OCI-LY7 (cell line): Measurements from ENCODE around the gene TPST2. TPM values are rescaled to one million over a fixed set of nuclear protein-coding genes. Genes with fewer than 3 reads are reported as not detected.
A peak's percentile ranks its signal among the peaks of the same experiment; 100 is the strongest.

ENCODE experiments used
- BruUV-seq: library from RNA; stranded (reverse); fragments of 400-500 nt; replicated peaks from 2 replicates; lab custom pipeline; 2021; lab: Mats Ljungman, UMichigan
- CTCF ChIA-PET: fragments of 300-600 bp; sonication (Branson Sonifier 250); formaldehyde crosslinking; loops from one replicate; lab custom pipeline; 2022; ENCODE audit warnings: antibody characterized with exemption; ENCODE audit not compliant: unreplicated experiment; lab: Charles Lee
- POLR2A ChIA-PET: fragments of 300-600 bp; sonication (Branson Sonifier 250); formaldehyde crosslinking; loops from one replicate; lab custom pipeline; 2022; ENCODE audit warnings: antibody characterized with exemption; lab: Charles Lee
- DNase-seq: peaks from one replicate; pipeline ENCODE4 v3.0.0-alpha.2; 2015; ENCODE audit warnings: low spot score
- H2AFZ ChIP-seq: fragments of 200-600 bp; sonication (generic), shearing (Covaris generic); 2 replicates; pipeline ENCODE4 v1.6.1; 2014; ENCODE audit warnings: mild to moderate bottlenecking, antibody characterized with exemption, low read length, moderate library complexity
- H3K27ac ChIP-seq: fragments of 200-600 bp; sonication (generic); 2 replicates; pipeline ENCODE4 v1.5.1; 2014; ENCODE audit warnings: mixed run types, low read depth, mild to moderate bottlenecking, moderate library complexity, low read length, inconsistent platforms; ENCODE audit not compliant: poor library complexity, severe bottlenecking
- H3K36me3 ChIP-seq: fragments of 200-600 bp; sonication (generic); 2 replicates; pipeline ENCODE4 v1.6.1; 2014; ENCODE audit warnings: mild to moderate bottlenecking, antibody characterized with exemption, low read length, moderate library complexity, mixed read lengths; ENCODE audit not compliant: insufficient read depth
- H3K4me1 ChIP-seq: fragments of 200-600 bp; sonication (generic); 2 replicates; pipeline ENCODE4 v1.5.1; 2014; ENCODE audit warnings: mild to moderate bottlenecking, low read length; ENCODE audit not compliant: insufficient read depth, poor library complexity, severe bottlenecking
- H3K4me2 ChIP-seq: fragments of 200-600 bp; sonication (generic); 2 replicates; pipeline ENCODE4 v1.6.1; 2014; ENCODE audit warnings: mild to moderate bottlenecking, low read length
- H3K4me3 ChIP-seq: fragments of 200-600 bp; sonication (generic); 2 replicates; pipeline ENCODE4 v1.5.1; 2014; ENCODE audit warnings: mild to moderate bottlenecking, low read depth, low read length; ENCODE audit not compliant: poor library complexity, severe bottlenecking
- H3K79me2 ChIP-seq: fragments of 200-600 bp; sonication (generic); 2 replicates; pipeline ENCODE4 v1.6.1; 2016; ENCODE audit warnings: low read depth, mild to moderate bottlenecking, low read length, moderate library complexity, mixed read lengths; ENCODE audit not compliant: insufficient read depth
- H3K9me2 ChIP-seq: fragments of 200-600 bp; sonication (generic); 2 replicates; pipeline ENCODE4 v1.6.1; 2016; ENCODE audit warnings: mild to moderate bottlenecking, low read length, mixed read lengths; ENCODE audit not compliant: insufficient read depth
- H3K9me3 ChIP-seq: fragments of 200-600 bp; sonication (generic); 2 replicates; pipeline ENCODE4 v1.6.1; 2014; ENCODE audit warnings: mild to moderate bottlenecking, mixed run types, low read length, mixed read lengths
- H4K20me1 ChIP-seq: fragments of 200-600 bp; sonication (generic); 2 replicates; pipeline ENCODE4 v1.6.1; 2014; ENCODE audit warnings: mild to moderate bottlenecking, antibody characterized with exemption, low read length, moderate library complexity, mixed read lengths; ENCODE audit not compliant: insufficient read depth
- EZH2phosphoT487 ChIP-seq: fragments of 200-600 bp; sonication (generic); IDR thresholded peaks from 2 replicates; pipeline ENCODE4 v1.6.1; 2018; ENCODE audit warnings: low read depth, borderline replicate concordance, mild to moderate bottlenecking, mixed run types, antibody characterized with exemption, low read length, moderate library complexity, mixed read lengths
- intact Hi-C: fragments of 100-400 bp; cut with micrococcal nuclease; formaldehyde crosslinking; loops from one replicate; pipeline ENCODE4 v1.10.0; 2022; ENCODE audit not compliant: unreplicated experiment
- total RNA-seq, 2 experiments: library from RNA; depleted of rRNA in 1 of 2; stranded (reverse); fragments of >200 nt in 1 of 2; shearing (Covaris generic) in 1 of 2; gene quantifications; 2 replicates each; pipeline ENCODE4 v1.2.3, GENCODE V29; 2014 to 2022
- TF ChIP-seq, protein P1 (sequence below): fragments of 200-600 bp; sonication (generic); conservative IDR thresholded peaks from 2 replicates; pipeline ENCODE4 v1.5.1; 2014; ENCODE audit warnings: mild to moderate bottlenecking, antibody characterized with exemption, low read length, moderate library complexity, mixed read lengths

Gene TPST2
- total RNA-seq, 2 experiments from 2014 or later = 12.5 to 19.1 TPM

GRCh38 chr22:26580240-26580962 is 9.5 kb downstream of the TPST2 start:
- Histone ChIP-seq H3K9me3 (no peaks in the 10 kb centered on the region), H4K20me1 (no peaks in the 10 kb centered on the region), H3K4me3 (peak overlapping the region; percentile 41), H3K79me2 (0 out of 2 replicates have a peak, but pooled peaks cover 10% of the 10 kb centered on the region), H3K9me2 (no peaks in the 10 kb centered on the region), H3K36me3 (no peaks in the 10 kb centered on the region), H3K4me1 (peaks cover 36% of the 10 kb centered on the region), H2AFZ (peak overlapping the region; percentile 31; the same call in 1 of the 2 replicates), H3K4me2 (peak overlapping the region; percentile 72), H3K27ac (peak overlapping the region; percentile 73)
- ChIA-PET CTCF (no interaction called here), POLR2A (interaction anchor here (0.6 to 1.9 kb wide), 4 partner anchors 44 to 75 kb away, joined by 3 to 5 read pairs (median 4); no protein-coding TSS in a partner anchor)
- BruUV-seq = no TSS peak
- TF ChIP-seq EZH2phosphoT487 = no peak
- TF ChIP-seq, protein P1, sequence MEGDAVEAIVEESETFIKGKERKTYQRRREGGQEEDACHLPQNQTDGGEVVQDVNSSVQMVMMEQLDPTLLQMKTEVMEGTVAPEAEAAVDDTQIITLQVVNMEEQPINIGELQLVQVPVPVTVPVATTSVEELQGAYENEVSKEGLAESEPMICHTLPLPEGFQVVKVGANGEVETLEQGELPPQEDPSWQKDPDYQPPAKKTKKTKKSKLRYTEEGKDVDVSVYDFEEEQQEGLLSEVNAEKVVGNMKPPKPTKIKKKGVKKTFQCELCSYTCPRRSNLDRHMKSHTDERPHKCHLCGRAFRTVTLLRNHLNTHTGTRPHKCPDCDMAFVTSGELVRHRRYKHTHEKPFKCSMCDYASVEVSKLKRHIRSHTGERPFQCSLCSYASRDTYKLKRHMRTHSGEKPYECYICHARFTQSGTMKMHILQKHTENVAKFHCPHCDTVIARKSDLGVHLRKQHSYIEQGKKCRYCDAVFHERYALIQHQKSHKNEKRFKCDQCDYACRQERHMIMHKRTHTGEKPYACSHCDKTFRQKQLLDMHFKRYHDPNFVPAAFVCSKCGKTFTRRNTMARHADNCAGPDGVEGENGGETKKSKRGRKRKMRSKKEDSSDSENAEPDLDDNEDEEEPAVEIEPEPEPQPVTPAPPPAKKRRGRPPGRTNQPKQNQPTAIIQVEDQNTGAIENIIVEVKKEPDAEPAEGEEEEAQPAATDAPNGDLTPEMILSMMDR = no peak
- intact Hi-C loops = loop anchor here (1.0 kb wide), 1 partner anchor 9 kb away; no protein-coding TSS in a partner anchor
- DNase-seq = no peak

DNA sequence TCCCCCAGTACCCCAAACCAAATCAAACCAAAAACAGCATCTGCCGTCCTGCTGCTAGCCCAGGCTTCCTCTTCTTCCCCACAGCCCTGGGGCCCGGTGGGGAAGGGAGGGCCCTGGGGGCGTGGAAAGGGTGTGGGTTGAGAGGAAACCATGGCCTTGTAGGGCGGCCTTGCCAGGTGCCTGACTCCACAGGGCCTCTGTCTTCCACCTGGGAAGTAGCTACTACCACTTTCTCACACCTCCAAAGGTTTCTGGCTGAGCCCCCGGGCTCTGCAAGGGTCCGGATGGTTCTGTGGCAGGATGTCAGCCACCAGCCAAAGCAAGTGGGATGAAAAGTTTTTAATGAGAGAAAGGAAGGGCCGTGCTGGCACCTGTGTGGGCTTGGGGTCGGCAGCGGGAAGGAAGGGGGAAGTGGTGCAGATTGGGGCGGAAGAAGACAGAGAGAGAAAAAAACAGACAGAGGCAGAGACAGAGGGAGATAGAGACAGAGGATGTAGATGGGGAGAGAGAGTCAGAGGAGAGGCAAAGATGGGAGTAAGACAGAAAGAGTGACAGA is 10.5 kb downstream of the TPST2 start:
- Histone ChIP-seq H2AFZ (peak overlapping the region; percentile 31), H4K20me1 (no peaks in the 10 kb centered on the region), H3K27ac (peak overlapping the region; percentile 73), H3K79me2 (0 out of 2 replicates have a peak, but pooled peaks cover 10% of the 10 kb centered on the region), H3K4me1 (peaks cover 36% of the 10 kb centered on the region), H3K4me2 (peak overlapping the region; percentile 72), H3K36me3 (no peaks in the 10 kb centered on the region), H3K9me2 (no peaks in the 10 kb centered on the region), H3K9me3 (no peaks in the 10 kb centered on the region), H3K4me3 (peak overlapping the region; percentile 41)
- ChIA-PET CTCF (no interaction called here), POLR2A (interaction anchor here (0.6 to 1.9 kb wide), 3 partner anchors 35 to 78 kb away, joined by 3 to 5 read pairs (median 3); no protein-coding TSS in a partner anchor)
- no peak for TF ChIP-seq EZH2phosphoT487
- TF ChIP-seq, protein P1 = no peak
- BruUV-seq = no TSS peak
- intact Hi-C loops = loop anchor here (5.0 kb wide), 1 partner anchor 42 kb away; no protein-coding TSS in a partner anchor
- peak; percentile 73 for DNase-seq
